GM21825 (cell line): ENCODE measurements around the gene RALBP1.

Source experiments
- ATAC-seq: cut with Tn5 transposase; IDR thresholded peaks from one replicate; pipeline ENCODE4 v1.9.1; 2021; ENCODE audit warnings: mild to moderate bottlenecking, moderate library complexity; ENCODE audit not compliant: unreplicated experiment

Gene RALBP1

GRCh38 chr18:9507565-9508088 is 32.3 kb downstream of the RALBP1 start:
- ATAC-seq = no peak

- no peak for ATAC-seq
Observed at GRCh38 chr18:9508446-9509025, 33.2 kb downstream of the RALBP1 start.

- no peak for ATAC-seq
Observed at GRCh38 chr18:9513971-9514512, 38.7 kb downstream of the RALBP1 start.

- no peak for ATAC-seq
Observed at GRCh38 chr18:9516437-9517064, 41.2 kb downstream of the RALBP1 start.

GRCh38 chr18:9517869-9518268 is 42.6 kb downstream of the RALBP1 start:
- ATAC-seq = no peak

GRCh38 chr18:9519399-9519798 is 44.1 kb downstream of the RALBP1 start:
- no peak for ATAC-seq

GRCh38 chr18:9520666-9521065 is 45.4 kb downstream of the RALBP1 start:
- ATAC-seq = no peak

- no peak for ATAC-seq
Observed at GRCh38 chr18:9521770-9522169, 46.5 kb downstream of the RALBP1 start.

- ATAC-seq = no peak
Observed at GRCh38 chr18:9522952-9523351, 47.6 kb downstream of the RALBP1 start.

- ATAC-seq = no peak
Observed at GRCh38 chr18:9526458-9526857, 51.1 kb downstream of the RALBP1 start.

GRCh38 chr18:9530226-9531009 is 55.1 kb downstream of the RALBP1 start:
- ATAC-seq = no peak

- ATAC-seq = no peak
Observed at GRCh38 chr18:9531791-9532410, 56.6 kb downstream of the RALBP1 start.

GRCh38 chr18:9534844-9535243 is 59.5 kb downstream of the RALBP1 start:
- ATAC-seq = no peak

- no peak for ATAC-seq
Observed at GRCh38 chr18:9535430-9535991, 60.2 kb downstream of the RALBP1 start.

- no peak for ATAC-seq
Observed at GRCh38 chr18:9536354-9537152, 61.2 kb downstream of the RALBP1 start.

GRCh38 chr18:9537677-9538076 is 62.4 kb downstream of the RALBP1 start:
- ATAC-seq = no peak

- ATAC-seq = no peak
Observed at GRCh38 chr18:9539283-9539682, 64.0 kb downstream of the RALBP1 start.

GRCh38 chr18:9539938-9540337 is 64.6 kb downstream of the RALBP1 start:
- no peak for ATAC-seq

- ATAC-seq = no peak
Observed at GRCh38 chr18:9542924-9543323, 67.6 kb downstream of the RALBP1 start.

GRCh38 chr18:9545029-9545428 is 69.7 kb downstream of the RALBP1 start:
- ATAC-seq = no peak
